HS-27A (cell line): ENCODE results near the gene SEMA3B.
"Not testable (repeated sequence)": the region's sequence is repeated elsewhere in the genome, so short reads cannot be mapped to it uniquely, and the experiment has no call there.

Source experiments
- DNase-seq: peaks from one replicate; pipeline ENCODE4 v3.0.0-alpha.2; 2012; ENCODE audit warnings: low read depth, missing footprints

The SEMA3B gene

DNA sequence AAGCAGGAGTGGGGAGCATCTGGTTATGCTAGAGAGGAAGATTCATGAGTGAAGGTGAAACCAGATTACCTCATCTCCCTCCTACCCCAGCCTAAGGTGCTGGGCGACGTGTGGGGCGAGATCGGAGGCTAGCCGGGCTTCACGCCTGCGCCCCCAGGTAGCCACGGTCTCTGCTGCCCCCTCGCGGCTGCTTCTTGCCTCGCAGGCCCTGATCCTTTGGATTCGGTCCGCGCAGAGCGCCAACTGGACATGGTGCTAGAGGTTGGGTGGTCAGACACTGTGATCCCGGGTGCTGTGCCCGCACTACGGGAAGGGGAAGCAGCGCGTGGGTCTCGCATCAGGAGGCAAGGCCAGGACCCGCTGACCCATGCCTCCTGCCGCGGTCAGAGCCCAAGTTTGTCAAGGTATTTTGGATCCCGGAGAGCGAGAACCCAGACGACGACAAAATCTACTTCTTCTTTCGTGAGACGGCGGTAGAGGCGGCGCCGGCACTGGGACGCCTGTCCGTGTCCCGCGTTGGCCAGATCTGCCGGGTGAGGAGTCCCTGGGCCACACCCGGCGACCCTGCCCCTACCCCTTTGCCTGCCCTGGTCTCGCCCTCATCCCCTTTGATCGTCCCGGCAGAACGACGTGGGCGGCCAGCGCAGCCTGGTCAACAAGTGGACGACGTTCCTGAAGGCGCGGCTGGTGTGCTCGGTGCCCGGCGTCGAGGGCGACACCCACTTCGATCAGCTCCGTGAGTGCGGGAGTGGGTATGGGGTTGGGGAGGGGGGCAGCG lies 4.2 kb downstream of the SEMA3B start:
- no peak for DNase-seq

- DNase-seq = no peak
Observed at GRCh38 chr3:50273689-50274065, 4.7 kb downstream of the SEMA3B start.

GRCh38 chr3:50274371-50275104 lies 5.6 kb downstream of the SEMA3B start:
- DNase-seq = no peak

DNA sequence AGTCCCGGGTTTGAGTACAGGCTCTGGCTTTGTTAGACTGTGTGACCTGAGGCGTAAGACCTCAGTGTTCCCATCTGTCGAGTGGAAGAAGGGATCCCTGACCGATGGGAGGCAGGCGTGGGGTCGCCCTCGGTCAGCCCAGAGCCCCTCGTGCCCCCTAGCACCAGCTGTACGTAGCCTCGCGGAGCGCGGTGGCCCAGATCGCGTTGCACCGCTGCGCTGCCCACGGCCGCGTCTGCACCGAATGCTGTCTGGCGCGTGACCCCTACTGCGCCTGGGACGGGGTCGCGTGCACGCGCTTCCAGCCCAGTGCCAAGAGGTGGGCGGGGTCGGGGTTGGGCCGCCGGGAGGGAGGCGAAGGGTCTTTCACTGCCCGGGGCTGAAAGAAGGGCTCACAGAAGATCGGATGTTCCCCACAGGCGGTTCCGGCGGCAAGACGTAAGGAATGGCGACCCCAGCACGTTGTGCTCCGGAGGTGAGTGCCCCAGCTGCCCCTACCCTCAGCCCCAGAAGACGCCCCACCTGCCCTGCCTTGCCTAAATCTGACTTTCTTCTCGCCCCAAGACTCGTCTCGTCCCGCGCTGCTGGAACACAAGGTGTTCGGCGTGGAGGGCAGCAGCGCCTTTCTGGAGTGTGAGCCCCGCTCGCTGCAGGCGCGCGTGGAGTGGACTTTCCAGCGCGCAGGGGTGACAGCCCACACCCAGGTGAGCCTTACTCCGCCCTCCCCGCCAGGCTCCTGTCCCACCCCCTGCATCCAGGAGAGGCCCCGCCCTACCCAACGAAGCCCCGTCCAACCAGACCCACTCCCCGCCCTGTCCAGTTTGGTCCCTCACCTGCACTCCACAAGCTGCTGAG lies 6.4 kb downstream of the SEMA3B start:
- DNase-seq = no peak

GRCh38 chr3:50275996-50276761 lies 7.2 kb downstream of the SEMA3B start:
- DNase-seq = no peak

DNA sequence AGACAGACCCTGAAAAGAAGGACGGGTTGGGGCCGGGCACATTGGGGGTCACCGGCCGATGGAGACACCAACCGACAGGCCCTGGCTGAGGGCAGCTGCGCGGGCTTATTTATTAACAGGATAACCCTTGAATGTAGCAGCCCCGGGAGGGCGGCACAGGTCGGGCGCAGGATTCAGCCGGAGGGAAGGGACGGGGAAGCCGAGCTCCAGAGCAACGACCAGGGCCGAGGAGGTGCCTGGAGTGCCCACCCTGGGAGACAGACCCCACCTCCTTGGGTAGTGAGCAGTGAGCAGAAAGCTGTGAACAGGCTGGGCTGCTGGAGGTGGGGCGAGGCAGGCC lies 7.8 kb downstream of the SEMA3B start:
- DNase-seq = no peak

GRCh38 chr3:50278123-50278879 lies 9.4 kb downstream of the SEMA3B start:
- DNase-seq = no peak

GRCh38 chr3:50278880-50279224 lies 9.9 kb downstream of the SEMA3B start, which contains the start of gene LSMEM2:
LSMEM2 (plus strand) TSS chr3:50279087; CDS start chr3:50279114, 27 bp downstream.
- DNase-seq = no peak

DNA sequence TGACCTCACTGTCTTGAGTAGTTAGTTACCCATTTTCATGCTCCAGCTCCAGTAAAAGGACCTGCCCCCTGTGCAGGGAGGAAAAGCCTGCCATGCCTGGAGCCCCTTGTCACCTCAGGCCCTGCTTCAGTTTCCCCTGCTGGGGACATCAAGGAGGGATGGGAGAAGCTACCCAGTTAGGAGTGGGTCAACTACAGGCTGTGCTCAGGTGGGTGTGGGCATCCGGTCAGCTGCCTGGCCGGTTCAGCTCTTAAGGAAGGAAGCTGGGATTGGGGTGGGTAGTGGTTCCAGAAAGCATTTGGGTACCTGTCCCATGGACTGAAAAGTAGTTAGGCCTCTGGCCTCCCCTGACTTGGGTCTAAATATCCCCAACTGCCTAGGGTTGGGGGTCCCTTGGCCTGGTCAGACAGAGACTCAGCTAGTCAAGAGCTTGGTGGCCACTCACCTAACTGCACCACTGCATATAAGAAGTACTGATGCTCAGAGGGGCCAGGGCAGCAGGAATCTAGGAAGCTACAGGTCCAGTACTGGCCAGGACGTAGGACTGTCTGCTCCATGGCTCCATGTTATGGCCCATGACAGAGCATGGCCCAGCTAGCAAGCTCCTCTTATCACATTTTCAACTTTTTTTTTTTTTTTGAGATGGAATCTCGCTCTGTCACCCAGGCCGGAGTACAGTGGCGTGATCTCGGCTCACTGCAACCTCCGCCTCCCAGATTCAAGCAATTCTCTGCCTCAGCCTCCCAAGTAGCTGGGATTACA lies 10.5 kb downstream of the SEMA3B start:
- no peak for DNase-seq

GRCh38 chr3:50284121-50284520 lies 15.2 kb downstream of the SEMA3B start:
- not testable (repeated sequence) for DNase-seq

GRCh38 chr3:50286322-50287227 lies 17.6 kb downstream of the SEMA3B start:
- DNase-seq = no peak

DNA sequence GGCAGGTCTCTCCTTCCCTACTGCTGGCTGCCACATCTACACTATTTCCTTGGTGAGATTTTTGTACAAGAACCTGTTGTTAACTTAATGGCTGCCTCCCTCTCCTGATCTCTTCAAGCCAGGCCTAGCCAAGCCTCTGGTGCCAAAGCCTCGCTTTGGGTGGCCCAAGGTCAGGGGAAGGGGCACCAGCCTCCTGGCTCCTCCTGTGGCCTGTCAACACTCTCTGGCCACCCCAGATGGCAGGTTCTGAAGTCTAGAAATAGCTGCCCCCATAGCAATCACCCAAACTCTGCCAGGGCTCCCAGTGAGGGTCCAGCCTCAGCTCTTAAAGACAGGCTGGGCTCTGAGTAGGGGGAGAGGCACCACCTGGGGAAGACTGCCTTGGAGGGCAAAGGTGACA lies 18.3 kb downstream of the SEMA3B start:
- DNase-seq = no peak

DNA sequence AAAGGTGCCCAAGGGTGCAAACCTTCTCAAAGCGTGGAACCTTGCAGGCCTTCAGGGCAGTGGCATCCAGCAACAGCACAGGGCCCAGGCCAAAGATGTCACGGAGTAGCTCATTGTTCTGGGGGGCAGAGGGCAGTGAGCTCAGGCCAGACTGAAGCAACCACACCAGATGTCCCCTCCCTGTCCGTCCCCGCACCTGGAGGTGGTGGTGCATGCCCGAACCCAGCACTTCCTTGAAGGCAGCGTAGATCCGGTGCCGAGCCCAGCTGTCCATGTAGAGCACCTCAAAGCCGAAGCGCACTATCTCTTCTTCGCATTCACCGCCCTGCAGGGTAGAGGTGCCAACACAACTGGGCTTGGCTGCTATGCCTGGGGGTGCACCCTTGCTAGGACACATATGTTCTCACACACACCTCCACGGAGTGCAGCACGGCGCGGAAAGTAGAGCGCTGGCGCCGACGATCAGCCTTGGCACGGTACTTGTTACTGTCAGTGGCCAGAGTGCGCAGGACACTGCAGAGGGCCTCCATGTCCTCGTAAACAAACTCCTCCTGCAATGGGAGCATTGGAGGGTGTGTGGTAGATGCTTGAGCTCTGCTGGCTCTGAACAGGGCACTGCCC lies 19.6 kb downstream of the SEMA3B start:
- DNase-seq = no peak

- no peak for DNase-seq
Observed at GRCh38 chr3:50289130-50289529, 20.2 kb downstream of the SEMA3B start.

DNA sequence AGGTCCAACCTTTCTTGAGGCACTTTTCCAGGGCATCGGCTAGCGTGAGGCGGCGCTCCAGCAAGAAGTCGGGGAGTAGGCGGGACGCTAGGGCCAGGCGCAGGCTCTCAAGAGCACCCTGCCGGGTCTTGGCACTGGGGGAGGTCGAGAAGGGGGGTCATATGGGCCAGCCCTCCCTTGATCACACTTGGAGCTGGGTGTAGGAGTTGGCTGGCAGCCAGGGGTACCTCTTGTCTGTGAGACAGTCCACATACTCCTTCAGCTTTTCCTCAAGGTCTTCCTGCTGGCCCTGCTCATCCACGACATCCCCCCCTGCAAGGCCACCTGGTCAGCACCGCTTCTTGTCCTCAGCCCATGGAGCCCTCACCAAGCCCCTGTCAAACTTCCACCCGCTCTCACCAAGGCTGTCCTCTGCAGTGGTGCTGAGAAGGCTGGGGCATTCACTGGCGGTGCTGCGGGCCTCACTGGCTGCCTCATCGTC lies 21.3 kb downstream of the SEMA3B start:
- no peak for DNase-seq

DNA sequence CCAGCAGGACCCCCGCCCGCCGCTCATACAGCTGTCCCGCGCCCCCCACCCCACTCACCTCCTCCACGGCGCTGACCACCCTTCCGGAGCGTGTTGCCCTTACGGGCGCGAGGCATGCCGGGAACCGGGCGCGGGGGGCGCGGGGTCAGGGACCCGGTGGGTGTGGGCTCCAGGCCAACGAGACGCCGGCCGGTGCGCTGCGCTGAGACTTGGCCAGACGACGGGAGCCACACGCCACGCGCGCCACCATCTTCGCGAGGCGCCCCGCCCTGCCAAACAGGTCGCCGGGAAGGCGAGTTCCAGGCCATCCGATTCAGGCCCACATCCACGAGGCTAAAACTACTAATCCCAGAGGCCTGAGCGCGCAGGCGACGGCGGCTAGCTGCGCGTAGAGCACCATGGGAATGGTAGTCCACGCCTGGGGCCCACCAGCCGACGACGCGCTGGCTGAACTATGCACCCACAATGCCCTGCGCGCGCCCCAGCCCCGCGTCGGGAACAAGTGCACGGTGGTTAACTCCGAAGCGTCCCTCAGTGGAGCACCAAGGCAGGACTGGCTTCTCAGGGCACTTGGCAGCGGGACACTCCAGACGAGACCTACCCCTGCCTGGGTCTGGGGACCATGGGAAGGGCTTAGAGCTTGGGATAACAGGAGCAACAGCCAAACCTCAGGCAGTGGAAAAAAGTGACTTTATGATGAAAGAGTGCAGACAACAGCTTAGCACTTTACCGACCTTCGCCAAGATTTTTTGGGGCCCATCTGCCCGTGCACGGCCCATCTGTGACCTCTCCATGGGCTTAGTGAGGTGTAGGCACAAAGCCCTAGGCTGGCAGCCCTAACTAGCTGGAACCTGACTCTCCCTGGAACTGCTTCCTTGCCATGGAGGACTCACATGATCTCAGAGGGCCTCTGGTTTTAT lies 23.5 kb downstream of the SEMA3B start, which contains the start of gene IFRD2:
Gene IFRD2 (minus strand): TSS at position 271 of the 920 bp plus-strand sequence. CDS start 155 bp downstream, at position 116.
- DNase-seq = peak; percentile 95

DNA sequence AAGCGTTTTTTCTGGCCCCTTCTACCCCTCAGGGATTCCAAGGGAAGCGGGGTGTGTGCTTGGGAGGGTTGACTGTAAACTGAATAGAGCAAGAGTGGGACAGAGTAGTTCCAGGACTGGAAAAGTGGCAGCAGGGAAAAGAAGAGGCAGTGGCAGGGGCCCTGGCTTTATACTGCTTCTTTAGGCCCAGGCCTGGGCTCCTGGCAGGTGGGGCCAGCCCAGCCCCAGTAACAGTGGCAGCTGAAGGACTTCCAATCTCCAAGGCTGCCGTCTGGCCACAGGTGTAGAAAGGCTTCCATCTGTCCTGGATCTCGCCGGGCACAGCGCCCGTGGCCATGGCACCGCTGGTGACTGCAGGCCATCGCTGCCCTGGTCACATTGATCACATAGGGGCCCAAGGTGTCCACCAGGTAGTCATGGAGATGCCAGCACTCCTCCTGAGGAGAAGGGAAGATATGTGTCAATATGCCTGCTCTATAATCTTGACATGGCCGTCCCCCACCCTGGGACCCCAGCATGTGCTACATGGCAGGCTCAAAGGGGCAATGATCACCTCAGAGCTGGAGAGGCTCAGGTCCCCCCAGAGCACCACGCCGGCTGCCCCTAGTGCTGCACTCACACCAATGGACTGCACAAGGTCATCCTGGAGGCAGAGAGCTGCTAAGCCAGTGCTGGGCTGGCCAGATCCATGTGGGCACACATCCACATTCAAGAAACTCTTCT lies 24.3 kb downstream of the SEMA3B start:
- DNase-seq = no peak
